Measurements from ENCODE around the gene SSR4. TPM values are rescaled to one million over a fixed set of nuclear protein-coding genes. Genes with fewer than 3 reads are reported as not detected.

The SSR4 gene
- polyA plus RNA-seq, 2 of the 4 experiments (the other 2 are of a cell fraction): 212 to 352 TPM

GRCh38 chrX:153824348-153824747, 29.9 kb downstream of the SSR4 start:
- ATAC-seq: no peak
- 70% methylated on average over 6 of the region's 10 CpGs for WGBS (ENCODE audit: missing lambda C conversion rate)

DNA sequence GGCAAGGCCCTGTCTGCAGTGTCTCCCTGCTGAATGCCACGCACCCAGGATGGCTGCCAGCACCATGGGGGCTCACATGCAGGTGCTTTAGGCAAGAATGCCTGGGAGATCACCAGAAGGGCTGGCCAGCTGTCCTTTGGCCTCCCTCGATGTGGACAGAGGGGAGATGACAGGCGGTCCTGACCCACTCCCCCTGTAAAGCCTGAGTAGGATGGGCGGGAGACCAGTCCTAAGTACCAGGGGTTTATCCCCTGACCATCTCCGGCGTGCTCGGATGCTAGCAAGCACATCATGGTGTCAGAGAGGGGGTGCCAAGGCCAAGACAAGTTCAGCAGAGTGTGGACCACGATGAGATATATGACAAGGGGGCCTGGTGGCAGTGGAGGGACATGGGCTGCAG, 30.6 kb downstream of the SSR4 start:
- FAIRE-seq: no peak

More at GRCh38 chrX:153824348-153824747, 29.9 kb downstream of the SSR4 start:
- peaks cover 1% of the 10 kb centered on the region; the same call in 1 of the 3 replicates for H3K4me1 ChIP-seq
- DNase-seq (ENCODE audit: low read depth in 1 of 2, low spot score in 1 of 2) (no peak), FAIRE-seq (no peak)
- H3K9me3 ChIP-seq: no peaks in the 10 kb centered on the region
- no peak overlapping the region for H3K4me3 ChIP-seq
- no peak overlapping the region for H3K4me2 ChIP-seq
- no peak overlapping the region for H3K27ac ChIP-seq
- ChIA-PET POLR2A (no interaction called here), CTCF (interaction anchor here (1.2 kb wide), 1 partner anchor 13 kb away, joined by 4 read pairs; no protein-coding TSS in a partner anchor)
- TF ChIP-seq RFX5 (IDR thresholded peaks at IDR 0.05) (no peak), JUN (IDR thresholded peaks at IDR 0.05) (no peak), CHD4 (IDR thresholded peaks at IDR 0.05; ENCODE audit: borderline replicate concordance) (no peak), POLR2A (IDR thresholded peaks at IDR 0.05; ENCODE audit: low read length) (no peak), JUNB (IDR thresholded peaks at IDR 0.05) (no peak), USF2 (IDR thresholded peaks at IDR 0.05) (no peak), RAD21 (conservative IDR thresholded peaks at IDR 0.05 in 1 of 2, IDR thresholded peaks at IDR 0.05 in 1 of 2) (no peak), CTCF (IDR thresholded peaks at IDR 0.05) (no peak), MAFK (IDR thresholded peaks at IDR 0.05; ENCODE audit: partially characterized antibody) (no peak)

GRCh38 chrX:153827016-153827415, 32.5 kb downstream of the SSR4 start:
- ChIA-PET CTCF (interaction anchor here (1.0 kb wide), 1 partner anchor 96 kb away, joined by 3 read pairs; no protein-coding TSS in a partner anchor), POLR2A (no interaction called here)
- no peak overlapping the region for H3K4me3 ChIP-seq
- no peak for ATAC-seq
- 0 out of 3 replicates have a peak, but pooled peaks cover 8% of the 10 kb centered on the region for H3K4me1 ChIP-seq
- TF ChIP-seq RAD21 (conservative IDR thresholded peaks at IDR 0.05 in 1 of 2, IDR thresholded peaks at IDR 0.05 in 1 of 2): no peak
- TF ChIP-seq HOXB13 (CRISPR knock-in tag; IDR thresholded peaks at IDR 0.05; ENCODE audit: low read depth): no peak
- TF ChIP-seq ESRRA (IDR thresholded peaks at IDR 0.05; ENCODE audit: borderline replicate concordance, low read length): no peak
- no peak for TF ChIP-seq GATA3 (IDR thresholded peaks at IDR 0.05; ENCODE audit: borderline replicate concordance)
- no peak for TF ChIP-seq ZFP36 (IDR thresholded peaks at IDR 0.05; ENCODE audit: borderline replicate concordance, partially characterized antibody)
- no peak for TF ChIP-seq ZSCAN20 (CRISPR knock-in tag; IDR thresholded peaks at IDR 0.05)
- TF ChIP-seq EHMT2 (IDR thresholded peaks at IDR 0.05; ENCODE audit: low read depth): no peak
- TF ChIP-seq SMC3 (IDR thresholded peaks at IDR 0.05): no peak
- no peak overlapping the region for H3K27ac ChIP-seq
- H3K9me3 ChIP-seq: no peaks in the 10 kb centered on the region
- 57% methylated on average over 3 of the region's 3 CpGs for WGBS (ENCODE audit: missing lambda C conversion rate)
- no peak overlapping the region for H3K4me2 ChIP-seq
- DNase-seq (ENCODE audit: low read depth in 1 of 2, low spot score in 1 of 2): no peak
- FAIRE-seq: peak; percentile 54

More for the DNA sequence above, 30.6 kb downstream of the SSR4 start:
- Histone ChIP-seq H3K27ac (no peak overlapping the region), H3K4me1 (0 out of 3 replicates have a peak, but pooled peaks cover 8% of the 10 kb centered on the region), H3K9me3 (no peaks in the 10 kb centered on the region), H3K4me2 (no peak overlapping the region), H3K4me3 (no peak overlapping the region)
- no peak for ATAC-seq
- DNase-seq (ENCODE audit: low read depth in 1 of 2, low spot score in 1 of 2): no peak
- ChIA-PET CTCF (interaction anchor here (0.8 to 1.0 kb wide), 2 partner anchors 8 to 10 kb away, joined by 3 read pairs; no protein-coding TSS in a partner anchor), POLR2A (no interaction called here)
- 63% methylated on average over 6 of the region's 8 CpGs for WGBS (ENCODE audit: missing lambda C conversion rate)
- no peak for TF ChIP-seq RCOR1 (IDR thresholded peaks at IDR 0.05; ENCODE audit: low read depth, low read length)
- no peak for TF ChIP-seq CEBPB (IDR thresholded peaks at IDR 0.05)
- no peak for TF ChIP-seq POLR2AphosphoS2 (conservative IDR thresholded peaks at IDR 0.05; ENCODE audit: low read length)
- no peak for TF ChIP-seq ZFP36 (IDR thresholded peaks at IDR 0.05; ENCODE audit: borderline replicate concordance, partially characterized antibody)

All from A549 (cell line).